Middle frontal gyrus (tissue), 1 donor: ENCODE data around the gene PDE4B.

Source experiments
- DNase-seq: peaks from one replicate; pipeline ENCODE4 v3.0.0-alpha.2; 2015; ENCODE audit warnings: low spot score; ENCODE audit errors: extremely low spot score

PDE4B gene

GRCh38 chr1:65881067-65881594 lies 88.4 kb downstream of the PDE4B start:
- no peak for DNase-seq

DNA sequence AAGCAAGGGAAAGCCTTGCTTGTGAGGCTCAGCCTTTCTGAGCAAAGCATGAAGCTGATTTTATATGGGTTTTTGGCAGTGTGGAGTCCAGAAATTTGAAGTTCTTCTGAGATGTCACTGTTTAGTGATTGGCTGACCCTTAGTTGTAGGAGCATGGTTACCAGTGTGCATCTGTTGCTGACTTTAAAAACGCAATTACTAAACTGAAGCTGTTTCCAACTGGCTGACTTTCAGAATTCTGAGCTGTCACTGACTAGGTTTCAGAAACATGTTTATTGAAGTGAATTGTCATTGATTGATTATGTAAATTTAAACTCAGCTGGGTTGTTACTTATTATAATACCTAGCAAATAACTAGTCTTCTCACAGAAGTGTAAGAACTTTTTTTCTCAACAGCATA lies 89.4 kb downstream of the PDE4B start:
- no peak for DNase-seq

DNA sequence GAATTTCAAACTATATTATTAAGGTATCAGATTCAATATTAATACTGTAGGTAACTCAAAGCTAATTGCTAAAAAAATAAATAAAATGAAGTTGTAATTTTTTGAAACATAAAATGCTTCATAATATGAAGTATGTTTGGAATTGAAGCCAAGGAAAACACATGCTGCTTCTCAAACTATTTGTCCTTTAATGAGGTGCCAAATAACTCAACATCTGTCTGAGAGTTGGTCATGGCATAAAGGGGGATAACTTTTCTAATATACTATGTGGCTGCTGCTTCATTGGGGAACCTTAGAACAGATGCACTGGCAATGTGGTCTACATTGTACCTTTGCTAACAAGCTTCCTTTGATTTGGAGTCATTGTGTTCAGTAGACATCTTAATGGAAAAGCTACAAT lies 96.7 kb downstream of the PDE4B start:
- DNase-seq: no peak

GRCh38 chr1:65890201-65890843 lies 97.6 kb downstream of the PDE4B start:
- DNase-seq: no peak

DNA sequence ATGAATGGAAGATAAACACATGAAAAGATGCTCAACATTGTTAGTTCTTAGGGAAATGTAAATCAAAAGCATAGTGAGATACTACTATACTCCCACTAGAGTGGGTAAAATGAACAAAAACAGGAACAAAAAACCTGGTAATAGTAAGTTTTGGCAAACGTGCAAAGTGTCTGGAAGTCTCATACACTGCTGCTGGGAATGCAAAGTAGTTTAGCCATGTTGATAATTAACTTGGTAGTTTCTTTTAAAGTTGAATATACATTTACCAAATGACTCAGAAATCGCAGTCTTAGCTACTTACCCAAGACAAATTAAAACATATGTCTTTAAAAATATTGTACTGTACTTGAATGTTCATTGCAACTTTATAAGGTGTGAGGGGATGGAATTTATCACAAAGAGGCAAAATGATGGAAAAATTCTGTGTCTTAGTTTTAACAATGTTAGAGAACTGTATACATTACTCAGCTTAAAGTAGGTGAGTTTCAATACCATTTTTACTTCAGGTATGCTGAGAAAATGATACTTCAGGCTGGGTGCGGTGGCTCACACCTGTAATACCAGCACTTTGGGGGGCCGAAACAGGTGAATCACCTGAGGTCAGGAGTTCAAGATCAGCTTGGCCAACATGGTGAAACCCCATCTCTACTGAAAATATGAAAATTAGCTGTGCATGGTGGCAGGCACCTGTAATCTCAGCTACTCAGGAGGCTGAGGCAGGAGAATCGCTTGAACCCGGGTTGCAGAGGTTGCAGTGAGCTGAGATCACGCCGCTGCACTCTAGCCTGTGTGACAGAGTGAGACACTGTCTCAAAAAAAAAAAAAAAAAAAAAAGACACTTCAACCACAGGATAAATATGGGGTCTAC lies 102.3 kb downstream of the PDE4B start:
- DNase-seq: no peak

DNA sequence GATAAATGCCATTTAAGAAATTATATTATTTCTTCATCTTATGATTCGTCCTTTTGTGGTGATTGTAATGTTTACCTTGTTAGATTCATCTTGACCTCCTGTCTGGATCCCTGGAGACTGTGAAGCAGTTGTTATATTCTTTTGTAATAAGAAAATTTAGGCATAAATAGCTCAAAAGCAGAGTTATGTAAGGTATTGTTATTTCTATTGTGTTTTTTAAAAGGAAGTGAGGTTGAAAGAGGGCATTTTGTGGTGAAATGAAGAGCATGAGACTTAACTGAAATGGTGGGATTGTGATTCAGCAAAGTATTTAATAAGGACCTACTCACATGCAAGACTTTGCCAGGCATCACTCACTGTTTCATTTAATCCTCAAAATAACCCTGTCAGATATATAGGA lies 104.0 kb downstream of the PDE4B start:
- DNase-seq: no peak

GRCh38 chr1:65897485-65897884 lies 104.8 kb downstream of the PDE4B start:
- DNase-seq: no peak

- no peak for DNase-seq
These were observed 112.0 kb downstream of the PDE4B start for GRCh38 chr1:65904681-65905083.

GRCh38 chr1:65910432-65910831 lies 117.7 kb downstream of the PDE4B start:
- DNase-seq: no peak

DNA sequence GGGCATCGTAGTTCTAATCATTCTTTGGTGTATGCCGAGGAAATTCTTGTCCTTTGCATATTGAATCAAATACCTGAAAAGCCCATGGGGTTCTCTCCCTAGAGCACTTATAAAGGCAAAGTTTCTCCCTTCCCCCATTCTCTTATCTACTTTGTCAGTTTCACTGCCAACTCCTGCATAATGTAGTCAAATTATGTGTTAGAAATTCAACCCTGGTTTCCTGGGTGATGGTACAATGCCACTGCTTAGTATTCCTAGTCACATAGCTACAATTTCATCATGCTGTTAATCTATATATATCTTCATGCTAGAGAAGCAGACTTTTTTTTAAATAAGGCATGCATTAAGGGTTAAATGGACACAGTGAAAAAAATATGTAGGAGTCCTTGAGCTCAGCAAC lies 119.0 kb downstream of the PDE4B start:
- no peak for DNase-seq

DNA sequence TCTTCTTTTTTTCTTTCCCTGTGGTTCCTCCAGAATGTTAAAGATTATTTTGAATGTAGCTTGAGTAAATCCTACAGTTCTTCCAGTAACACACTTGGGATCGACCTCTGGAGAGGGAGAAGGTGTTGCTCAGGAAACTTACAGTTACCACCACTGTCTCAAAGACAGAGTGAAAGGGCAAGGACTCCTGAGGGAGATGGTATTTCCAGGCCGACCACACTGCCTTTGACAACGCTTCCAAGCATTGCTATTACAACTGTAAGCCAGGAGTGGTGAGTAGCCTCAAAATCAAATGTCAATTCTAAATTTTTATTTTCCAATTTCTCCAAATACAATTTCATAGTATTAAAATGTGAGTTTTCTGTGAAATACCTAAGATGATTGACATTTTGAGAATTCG lies 125.9 kb downstream of the PDE4B start:
- no peak for DNase-seq

- DNase-seq: no peak
These were observed 128.8 kb downstream of the PDE4B start for GRCh38 chr1:65921446-65921845.

DNA sequence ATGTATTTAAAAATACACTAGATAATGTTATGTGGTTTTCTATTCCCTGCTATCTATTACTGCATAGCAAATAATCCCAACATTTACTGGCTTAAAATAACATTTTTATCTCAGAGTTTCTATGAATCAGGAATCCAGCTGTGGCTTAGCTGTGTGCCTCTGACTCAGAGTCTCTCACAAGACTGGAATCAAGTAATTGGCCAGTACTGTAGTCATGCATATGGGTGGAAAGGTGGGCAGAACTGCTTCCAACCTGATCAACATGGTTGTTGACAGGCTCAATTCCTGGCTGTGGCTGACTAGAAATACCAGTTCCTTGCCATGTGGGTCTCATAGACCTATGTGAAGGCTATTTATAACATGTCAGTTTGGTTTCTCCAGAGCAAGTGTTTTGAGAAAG lies 131.8 kb downstream of the PDE4B start:
- no peak for DNase-seq

DNA sequence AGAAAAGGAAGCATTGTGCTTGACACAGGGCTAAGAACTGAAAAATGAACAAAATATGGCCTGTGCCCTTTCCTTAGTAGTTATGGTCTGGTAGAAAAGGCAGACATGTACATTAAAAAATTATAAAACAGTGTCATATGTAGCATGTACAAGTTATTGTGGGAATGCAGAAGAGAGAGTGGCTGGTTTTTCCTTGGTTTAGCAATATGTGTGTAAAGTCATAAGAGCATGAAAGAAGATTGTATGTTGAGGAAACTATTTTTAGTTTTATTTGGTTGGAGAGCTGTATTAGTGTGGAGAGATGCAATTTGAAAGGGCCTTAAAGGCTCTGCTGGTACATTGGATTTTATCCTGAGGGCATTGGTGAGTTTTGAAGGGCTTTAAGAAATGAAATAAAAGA lies 145.8 kb downstream of the PDE4B start:
- DNase-seq: no peak

GRCh38 chr1:65939191-65939590 lies 146.5 kb downstream of the PDE4B start:
- no peak for DNase-seq

DNA sequence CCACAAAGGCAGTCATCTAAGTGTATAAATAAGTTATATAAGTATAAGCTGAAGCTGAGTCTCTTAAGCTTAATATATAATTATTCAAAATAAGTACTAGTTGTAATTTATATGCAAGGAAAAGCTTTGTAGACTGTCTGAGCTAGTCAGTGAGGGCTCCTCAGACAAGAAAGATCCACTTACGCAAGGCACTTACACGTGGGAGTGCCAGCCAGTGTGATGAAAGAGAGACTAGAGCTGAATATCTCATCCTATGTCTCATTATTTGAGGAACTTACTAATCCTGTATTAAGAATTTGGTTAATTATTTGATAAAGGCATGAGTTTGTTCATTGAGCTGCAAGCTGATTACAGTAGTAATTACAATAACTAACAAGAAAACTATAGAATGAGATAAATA lies 146.9 kb downstream of the PDE4B start:
- no peak for DNase-seq

DNA sequence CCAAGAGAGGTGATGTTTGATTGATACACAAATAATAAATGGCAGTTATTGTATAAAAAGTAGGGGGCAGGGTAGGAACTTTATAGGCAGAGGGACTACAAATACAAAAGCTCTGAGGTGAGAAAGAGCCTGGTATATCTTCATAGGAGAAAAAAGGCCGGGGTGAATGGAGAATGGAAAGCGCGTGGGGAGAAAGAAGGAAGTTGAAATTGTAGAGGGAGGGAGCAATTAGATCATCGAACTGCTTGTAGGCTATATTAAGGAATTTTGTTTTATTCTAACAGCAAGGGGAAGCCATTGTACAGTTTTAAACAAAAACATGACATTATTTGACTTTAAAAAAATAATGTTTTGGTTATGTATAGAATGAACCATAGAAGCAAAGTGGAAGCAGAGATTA lies 147.4 kb downstream of the PDE4B start:
- DNase-seq: no peak

DNA sequence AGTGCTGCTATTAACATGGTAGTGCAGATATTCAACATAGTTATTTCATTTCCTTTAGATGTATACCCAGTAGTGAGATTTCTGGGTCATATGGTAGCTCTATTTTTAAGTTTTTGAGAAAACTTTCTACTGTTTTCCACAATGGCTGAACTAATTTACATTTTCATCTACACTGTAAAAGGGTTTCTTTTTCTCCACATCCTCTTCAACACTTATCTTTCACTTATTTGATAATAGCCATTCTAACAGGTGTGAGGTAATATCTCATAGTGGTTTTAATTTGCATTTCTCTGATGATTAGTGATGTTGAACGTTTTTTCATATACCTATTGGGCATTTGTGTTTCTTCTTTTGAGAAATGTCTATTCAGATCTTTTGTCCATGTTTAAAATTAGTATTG lies 149.8 kb downstream of the PDE4B start:
- DNase-seq: no peak

DNA sequence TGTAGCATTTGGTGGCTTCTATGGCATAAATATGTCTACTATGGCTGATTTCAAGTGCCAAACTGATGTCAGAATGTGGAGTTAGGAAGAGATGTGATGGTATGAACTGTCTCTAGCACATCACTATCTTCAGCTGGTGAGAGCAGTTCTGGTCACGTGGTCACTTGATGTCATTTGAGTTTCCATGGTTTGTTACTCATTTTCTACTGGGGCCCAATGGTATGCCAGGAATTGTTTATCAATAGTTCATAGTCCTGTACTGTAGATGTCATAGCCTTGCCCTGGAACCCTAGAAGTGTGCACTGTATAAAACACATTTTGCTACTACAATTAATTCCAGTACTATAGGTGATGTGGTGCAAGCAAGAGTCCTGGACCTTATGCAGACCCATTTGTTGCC lies 153.7 kb downstream of the PDE4B start:
- DNase-seq: no peak

DNA sequence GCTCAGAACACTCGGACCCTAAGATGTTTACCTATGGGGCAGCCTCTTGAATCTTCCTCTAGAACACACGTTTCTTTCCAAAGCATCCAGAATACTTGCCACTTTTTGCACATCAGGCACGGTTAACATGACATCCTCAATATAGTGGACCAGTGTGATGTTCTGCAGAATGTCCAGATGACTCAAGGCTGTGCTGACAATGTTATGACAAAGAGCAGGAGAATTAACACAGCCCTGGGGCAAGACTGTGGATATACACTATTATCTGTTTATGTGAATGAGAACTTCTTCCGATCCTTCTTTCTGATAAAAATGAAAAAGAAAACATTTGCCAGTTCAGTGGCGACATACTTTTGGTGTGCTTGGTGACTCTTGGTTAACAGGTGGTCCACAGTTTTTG lies 154.3 kb downstream of the PDE4B start:
- no peak for DNase-seq

- DNase-seq: no peak
These were observed 156.0 kb downstream of the PDE4B start for GRCh38 chr1:65948609-65949229.

- no peak for DNase-seq
These were observed 156.5 kb downstream of the PDE4B start for GRCh38 chr1:65949230-65949626.
